Endothelial cell of umbilical vein (primary cell): Measurements from ENCODE around the gene HDAC1. TPM values are rescaled to one million over a fixed set of nuclear protein-coding genes. Genes with fewer than 3 reads are reported as not detected.

Source experiments
- BruUV-seq: library from RNA; stranded (reverse); fragments of 400-500 nt; replicated peaks from 2 replicates; lab custom pipeline; 2021; lab: Mats Ljungman, UMichigan
- CTCF ChIA-PET: fragments of 300-600, 350-600 bp; sonication (Branson Sonifier 250); formaldehyde crosslinking; loops from one replicate; lab custom pipeline; 2021; ENCODE audit warnings: antibody characterized with exemption, inconsistent platforms; lab: Charles Lee
- POLR2A ChIA-PET: fragments of 300-600, 350-600 bp; sonication (Branson Sonifier 250); formaldehyde crosslinking; loops from one replicate; lab custom pipeline; 2021; ENCODE audit warnings: antibody characterized with exemption, inconsistent platforms; lab: Charles Lee
- DNase-seq: peaks from one replicate; pipeline ENCODE4 v3.0.0-alpha.2; 2011; ENCODE audit warnings: low read depth, low spot score
- FAIRE-seq: peaks from 2 replicates; lab custom pipeline; 2011; peaks lifted over from hg19 to GRCh38; lab: Jason Lieb, UNC
- H2AFZ ChIP-seq: 2 replicates; pipeline ENCODE4 v1.6.0; 2012; ENCODE audit warnings: low read depth, low read length, control low read depth, inconsistent platforms
- H3K27ac ChIP-seq: 2 replicates; pipeline ENCODE4 v1.5.1; 2011; ENCODE audit warnings: low read depth, mild to moderate bottlenecking, control low read depth, low read length, moderate library complexity; ENCODE audit not compliant: insufficient read depth
- H3K27me3 ChIP-seq, 2 experiments: 2 replicates each; pipeline versions ENCODE4 v1.6.0 to v1.6.1; 2011; ENCODE audit warnings: low read length in 2 of 2, mixed read lengths in 1 of 2; ENCODE audit not compliant: control insufficient read depth in 2 of 2, insufficient read depth in 2 of 2
- H3K36me3 ChIP-seq, 2 experiments: 2 replicates in 1 of 2; 3 replicates in 1 of 2; pipeline ENCODE4 v1.5.1; 2011; ENCODE audit warnings: low read length in 2 of 2, mild to moderate bottlenecking in 1 of 2, moderate library complexity in 1 of 2; ENCODE audit not compliant: control insufficient read depth in 2 of 2, insufficient read depth in 2 of 2; ENCODE audit errors: extremely low read depth in 1 of 2
- H3K4me1 ChIP-seq: 3 replicates; pipeline ENCODE4 v1.5.1; 2011; ENCODE audit warnings: mild to moderate bottlenecking, low read length; ENCODE audit not compliant: control insufficient read depth, insufficient read depth; ENCODE audit errors: extremely low read depth
- H3K4me2 ChIP-seq: 2 replicates; pipeline ENCODE4 v1.6.1; 2011; ENCODE audit warnings: low read length, control low read depth, mixed read lengths; ENCODE audit not compliant: insufficient read depth
- H3K4me3 ChIP-seq, 3 experiments: fragments of 200-600 bp in 1 of 3; sonication (generic), shearing (Covaris generic) in 1 of 3; replicated peaks in 1 of 3; 2 replicates each; pipeline ENCODE4 v1.5.1; 2011 to 2016; ENCODE audit warnings: control low read depth in 3 of 3, low read length in 3 of 3, mild to moderate bottlenecking in 2 of 3, inconsistent platforms in 1 of 3, low read depth in 1 of 3, moderate library complexity in 1 of 3; ENCODE audit not compliant: insufficient read depth in 1 of 3
- H3K79me2 ChIP-seq: 2 replicates; pipeline ENCODE4 v1.6.0; 2012; ENCODE audit warnings: low read length, inconsistent platforms; ENCODE audit not compliant: control insufficient read depth, insufficient read depth
- H3K9ac ChIP-seq: replicated peaks from 2 replicates; pipeline ENCODE3; 2011; ENCODE audit warnings: low read length, control low read depth; ENCODE audit not compliant: insufficient read depth; ENCODE audit errors: extremely low read depth
- H3K9me1 ChIP-seq: replicated peaks from 3 replicates; pipeline ENCODE4 v1.6.0; 2011; ENCODE audit warnings: mild to moderate bottlenecking, low read length; ENCODE audit not compliant: control insufficient read depth, insufficient read depth; ENCODE audit errors: extremely low read depth
- H3K9me3 ChIP-seq: replicated peaks from 2 replicates; pipeline ENCODE4 v1.5.1; 2012; ENCODE audit warnings: low read length, inconsistent platforms; ENCODE audit not compliant: control insufficient read depth, insufficient read depth
- H4K20me1 ChIP-seq: replicated peaks from 2 replicates; pipeline ENCODE3; 2011; ENCODE audit warnings: mild to moderate bottlenecking, low read length; ENCODE audit not compliant: control insufficient read depth, insufficient read depth; ENCODE audit errors: extremely low read depth
- CTCF ChIP-seq, 2 donors: IDR thresholded peaks; 1 replicate in 1 of 2; 2 replicates in 1 of 2; pipeline ENCODE4 v1.5.1; 2011; ENCODE audit warnings: low read length in 2 of 2, mild to moderate bottlenecking in 2 of 2, moderate library complexity in 2 of 2, control low read depth in 1 of 2, inconsistent platforms in 1 of 2, low read depth in 1 of 2; ENCODE audit not compliant: insufficient read depth in 1 of 2; ENCODE audit errors: extremely low read depth in 1 of 2
- EZH2 ChIP-seq: IDR thresholded peaks from 2 replicates; pipeline ENCODE4 v1.6.1; 2012; ENCODE audit warnings: borderline replicate concordance, low read depth, mild to moderate bottlenecking, moderate library complexity, low read length, inconsistent platforms; ENCODE audit not compliant: severe bottlenecking
- FOS ChIP-seq: IDR thresholded peaks from 2 replicates; pipeline ENCODE4 v1.6.1; 2011; ENCODE audit warnings: mild to moderate bottlenecking, low read length, moderate library complexity, borderline replicate concordance; ENCODE audit not compliant: insufficient read depth
- MAX ChIP-seq: IDR thresholded peaks from 2 replicates; pipeline ENCODE4 v1.6.1; 2011; ENCODE audit not compliant: insufficient read depth, insufficient read length
- MYC ChIP-seq: IDR thresholded peaks from one replicate; pipeline ENCODE4 v1.6.1; 2011; ENCODE audit warnings: mild to moderate bottlenecking, low read depth, low read length
- POLR2A ChIP-seq: IDR thresholded peaks from 2 replicates; pipeline ENCODE4 v1.6.1; 2012; ENCODE audit warnings: low read depth, mild to moderate bottlenecking, control low read depth, low read length
- POLR2AphosphoS5 ChIP-seq: IDR thresholded peaks from 2 replicates; pipeline ENCODE4 v1.6.1; 2012; ENCODE audit warnings: low read depth, mild to moderate bottlenecking, control low read depth, low read length, moderate library complexity; ENCODE audit not compliant: insufficient read depth
- dilution Hi-C: fragments of 300-500 bp; cut with MboI; formaldehyde crosslinking; loops from one replicate; pipeline ENCODE4 v1.15.0; 2019; ENCODE audit warnings: low sequenced_read_pairs; ENCODE audit not compliant: extremely low pct_ligation_motif_present
- intact Hi-C: fragments of 100-400 bp; cut with micrococcal nuclease; formaldehyde crosslinking; loops from one replicate; pipeline ENCODE4 v1.10.0; 2022
- polyA plus RNA-seq, 4 experiments: library from polyadenylated mRNA; depleted of rRNA in 3 of 4; stranded (reverse) in 3 of 4; unstranded in 1 of 4; fragments of >200 nt; gene quantifications; 2 replicates each; pipeline versions ENCODE4 v1.2.1 to v1.2.3, GENCODE V29; 2011 to 2012; ENCODE audit warnings: missing spikeins in 1 of 4
- total RNA-seq: library from RNA; stranded (reverse); gene quantifications from 2 replicates; pipeline ENCODE4 v1.2.3, GENCODE V29; 2021

Gene HDAC1
- total and polyA plus RNA-seq, 2 donors (not counting 3 experiments of a cell fraction or from before 2014, with no cell fraction given): 138 to 141 TPM

GRCh38 chr1:32327204-32327603 lies 35.3 kb downstream of the HDAC1 start:
- no peaks in the 10 kb centered on the region for H3K9me1 ChIP-seq
- no peaks in the 10 kb centered on the region for H3K27me3 ChIP-seq
- no peak overlapping the region for H3K4me2 ChIP-seq
- ChIA-PET POLR2A (interaction anchor here (0.7 kb wide), 1 partner anchor 9 kb away, joined by 3 read pairs; the partner anchor contains the start of gene MARCKSL1), CTCF (interaction anchor here (1.4 kb wide), 1 partner anchor 112 kb away, joined by 4 read pairs; no protein-coding TSS in a partner anchor)
- no peak for TF ChIP-seq CTCF (IDR thresholded peaks at IDR 0.05; ENCODE audit: extremely low read depth in 1 of 2, insufficient read depth in 1 of 2, low read depth in 1 of 2, low read length in 2 of 2)
- TF ChIP-seq POLR2AphosphoS5: no peak
- no peak for TF ChIP-seq MYC
- no peak for TF ChIP-seq POLR2A
- TF ChIP-seq MAX: no peak
- no peak for TF ChIP-seq EZH2
- TF ChIP-seq FOS: no peak
- DNase-seq (no peak), FAIRE-seq (no peak)
- no peaks in the 10 kb centered on the region for H3K4me1 ChIP-seq
- no peak overlapping the region for H2AFZ ChIP-seq
- BruUV-seq: no TSS peak
- peaks cover 14 to 50% of the 10 kb centered on the region in 2 experiments for H3K36me3 ChIP-seq
- intact Hi-C loops (no loop called here), dilution Hi-C loops (no loop called here)
- H3K79me2 ChIP-seq: no peaks in the 10 kb centered on the region
- H3K4me3 ChIP-seq: no peak overlapping the region
- H3K9me3 ChIP-seq: no peaks in the 10 kb centered on the region
- H3K27ac ChIP-seq: no peak overlapping the region
- no peaks in the 10 kb centered on the region for H4K20me1 ChIP-seq
- no peak overlapping the region for H3K9ac ChIP-seq
